Osteoblast (primary cell): Measurements from ENCODE around the gene RPS3. TPM values are rescaled to one million over a fixed set of nuclear protein-coding genes. Genes with fewer than 3 reads are reported as not detected.

Experiments used
- DNase-seq: peaks from one replicate; pipeline ENCODE4 v3.0.0; 2011; ENCODE audit warnings: low spot score, mixed read lengths; ENCODE audit not compliant: insufficient read length; ENCODE audit errors: missing footprints
- H2AFZ ChIP-seq: 2 replicates; pipeline ENCODE4 v1.6.0; 2011; ENCODE audit warnings: mild to moderate bottlenecking, low read length
- H3K27ac ChIP-seq: 2 replicates; pipeline ENCODE4 v1.5.1; 2011; ENCODE audit warnings: mild to moderate bottlenecking, low read depth, low read length, moderate library complexity
- H3K27me3 ChIP-seq: 2 replicates; pipeline ENCODE4 v1.6.0; 2012; ENCODE audit warnings: mild to moderate bottlenecking, control low read depth, inconsistent platforms, low read length, moderate library complexity; ENCODE audit not compliant: insufficient read depth
- H3K36me3 ChIP-seq: 2 replicates; pipeline ENCODE4 v1.5.1; 2011; ENCODE audit warnings: mild to moderate bottlenecking, low read length, control low read depth, moderate library complexity; ENCODE audit not compliant: insufficient read depth
- H3K4me1 ChIP-seq: 2 replicates; pipeline ENCODE4 v1.5.1; 2011; ENCODE audit warnings: mild to moderate bottlenecking, low read length, control low read depth, moderate library complexity; ENCODE audit not compliant: insufficient read depth
- H3K4me2 ChIP-seq: 2 replicates; pipeline ENCODE4 v1.6.0; 2011; ENCODE audit warnings: mild to moderate bottlenecking, low read length; ENCODE audit not compliant: insufficient read depth
- H3K4me3 ChIP-seq: fragments of 200-600 bp; sonication (generic); 3 replicates; pipeline ENCODE4 v1.5.1; 2012; ENCODE audit warnings: mild to moderate bottlenecking, low read length, inconsistent platforms; ENCODE audit not compliant: insufficient read depth
- H3K79me2 ChIP-seq: 2 replicates; pipeline ENCODE4 v1.6.0; 2012; ENCODE audit warnings: mild to moderate bottlenecking, low read length, control low read depth, inconsistent platforms; ENCODE audit not compliant: insufficient read depth
- H3K9me3 ChIP-seq: 2 replicates; pipeline ENCODE4 v1.5.1; 2011; ENCODE audit warnings: low read depth, low read length, control low read depth
- H4K20me1 ChIP-seq: 2 replicates; pipeline ENCODE4 v1.6.0; 2012; ENCODE audit warnings: mild to moderate bottlenecking, low read length, control low read depth; ENCODE audit not compliant: insufficient read depth
- total RNA-seq: library from RNA; depleted of rRNA; stranded (reverse); fragments of >200 nt; gene quantifications from 2 replicates; pipeline ENCODE4 v1.2.3, GENCODE V29; 2012
- TF ChIP-seq, protein P1 (sequence below): IDR thresholded peaks from 2 replicates; pipeline ENCODE4 v1.5.1; 2011; ENCODE audit warnings: mild to moderate bottlenecking, low read depth, low read length, moderate library complexity; ENCODE audit errors: extremely low read depth

Gene RPS3
- total RNA-seq, 1 donor = 1,512 TPM

GRCh38 chr11:75386942-75387630, 12.2 kb upstream of the RPS3 start:
- no peak overlapping the region for H3K4me3 ChIP-seq
- no peak overlapping the region for H3K27ac ChIP-seq
- DNase-seq = no peak
- H3K4me2 ChIP-seq = no peak overlapping the region
- H3K36me3 ChIP-seq = no peaks in the 10 kb centered on the region
- no peaks in the 10 kb centered on the region for H3K79me2 ChIP-seq
- no peaks in the 10 kb centered on the region for H4K20me1 ChIP-seq
- peaks cover 18% of the 10 kb centered on the region for H3K4me1 ChIP-seq
- TF ChIP-seq, protein P1, sequence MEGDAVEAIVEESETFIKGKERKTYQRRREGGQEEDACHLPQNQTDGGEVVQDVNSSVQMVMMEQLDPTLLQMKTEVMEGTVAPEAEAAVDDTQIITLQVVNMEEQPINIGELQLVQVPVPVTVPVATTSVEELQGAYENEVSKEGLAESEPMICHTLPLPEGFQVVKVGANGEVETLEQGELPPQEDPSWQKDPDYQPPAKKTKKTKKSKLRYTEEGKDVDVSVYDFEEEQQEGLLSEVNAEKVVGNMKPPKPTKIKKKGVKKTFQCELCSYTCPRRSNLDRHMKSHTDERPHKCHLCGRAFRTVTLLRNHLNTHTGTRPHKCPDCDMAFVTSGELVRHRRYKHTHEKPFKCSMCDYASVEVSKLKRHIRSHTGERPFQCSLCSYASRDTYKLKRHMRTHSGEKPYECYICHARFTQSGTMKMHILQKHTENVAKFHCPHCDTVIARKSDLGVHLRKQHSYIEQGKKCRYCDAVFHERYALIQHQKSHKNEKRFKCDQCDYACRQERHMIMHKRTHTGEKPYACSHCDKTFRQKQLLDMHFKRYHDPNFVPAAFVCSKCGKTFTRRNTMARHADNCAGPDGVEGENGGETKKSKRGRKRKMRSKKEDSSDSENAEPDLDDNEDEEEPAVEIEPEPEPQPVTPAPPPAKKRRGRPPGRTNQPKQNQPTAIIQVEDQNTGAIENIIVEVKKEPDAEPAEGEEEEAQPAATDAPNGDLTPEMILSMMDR = no peak
- H3K9me3 ChIP-seq = no peaks in the 10 kb centered on the region
- H2AFZ ChIP-seq = no peak overlapping the region
- H3K27me3 ChIP-seq = no peaks in the 10 kb centered on the region

- no peak for DNase-seq
These were observed 11.5 kb upstream of the RPS3 start for GRCh38 chr11:75387736-75388294.

GRCh38 chr11:75388386-75389275, 10.7 kb upstream of the RPS3 start:
- H2AFZ ChIP-seq = peak overlapping the region; percentile 44

More at GRCh38 chr11:75387736-75388294, 11.5 kb upstream of the RPS3 start:
- Histone ChIP-seq H3K79me2 (no peaks in the 10 kb centered on the region), H4K20me1 (no peaks in the 10 kb centered on the region), H2AFZ (no peak overlapping the region), H3K9me3 (no peaks in the 10 kb centered on the region), H3K4me1 (peaks cover 18% of the 10 kb centered on the region), H3K36me3 (no peaks in the 10 kb centered on the region), H3K27me3 (no peaks in the 10 kb centered on the region), H3K27ac (no peak overlapping the region), H3K4me3 (no peak overlapping the region), H3K4me2 (no peak overlapping the region)
- TF ChIP-seq, protein P1 = no peak

More at GRCh38 chr11:75388386-75389275, 10.7 kb upstream of the RPS3 start:
- Histone ChIP-seq H3K4me2 (no peak overlapping the region), H4K20me1 (no peaks in the 10 kb centered on the region), H3K79me2 (no peaks in the 10 kb centered on the region), H3K4me1 (peaks cover 18% of the 10 kb centered on the region), H3K9me3 (no peaks in the 10 kb centered on the region), H3K36me3 (no peaks in the 10 kb centered on the region), H3K4me3 (no peak overlapping the region), H3K27ac (no peak overlapping the region), H3K27me3 (no peaks in the 10 kb centered on the region)
- TF ChIP-seq, protein P1 = peak; percentile 89
- DNase-seq = no peak
